GM19239 (cell line): ENCODE data around the gene TTC7B.
A peak's percentile ranks its signal among the peaks of the same experiment; 100 is the strongest.
"Not testable (repeated sequence)": the region's sequence is repeated elsewhere in the genome, so short reads cannot be mapped to it uniquely, and the experiment has no call there.

Source experiments
- DNase-seq: peaks from one replicate; pipeline ENCODE4 v3.0.0; 2011; ENCODE audit warnings: low spot score; ENCODE audit not compliant: insufficient read length
- FAIRE-seq: peaks from 2 replicates; lab custom pipeline; 2011; peaks lifted over from hg19 to GRCh38; lab: Jason Lieb, UNC

The TTC7B gene, protein sequence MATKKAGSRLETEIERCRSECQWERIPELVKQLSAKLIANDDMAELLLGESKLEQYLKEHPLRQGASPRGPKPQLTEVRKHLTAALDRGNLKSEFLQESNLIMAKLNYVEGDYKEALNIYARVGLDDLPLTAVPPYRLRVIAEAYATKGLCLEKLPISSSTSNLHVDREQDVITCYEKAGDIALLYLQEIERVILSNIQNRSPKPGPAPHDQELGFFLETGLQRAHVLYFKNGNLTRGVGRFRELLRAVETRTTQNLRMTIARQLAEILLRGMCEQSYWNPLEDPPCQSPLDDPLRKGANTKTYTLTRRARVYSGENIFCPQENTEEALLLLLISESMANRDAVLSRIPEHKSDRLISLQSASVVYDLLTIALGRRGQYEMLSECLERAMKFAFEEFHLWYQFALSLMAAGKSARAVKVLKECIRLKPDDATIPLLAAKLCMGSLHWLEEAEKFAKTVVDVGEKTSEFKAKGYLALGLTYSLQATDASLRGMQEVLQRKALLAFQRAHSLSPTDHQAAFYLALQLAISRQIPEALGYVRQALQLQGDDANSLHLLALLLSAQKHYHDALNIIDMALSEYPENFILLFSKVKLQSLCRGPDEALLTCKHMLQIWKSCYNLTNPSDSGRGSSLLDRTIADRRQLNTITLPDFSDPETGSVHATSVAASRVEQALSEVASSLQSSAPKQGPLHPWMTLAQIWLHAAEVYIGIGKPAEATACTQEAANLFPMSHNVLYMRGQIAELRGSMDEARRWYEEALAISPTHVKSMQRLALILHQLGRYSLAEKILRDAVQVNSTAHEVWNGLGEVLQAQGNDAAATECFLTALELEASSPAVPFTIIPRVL

DNA sequence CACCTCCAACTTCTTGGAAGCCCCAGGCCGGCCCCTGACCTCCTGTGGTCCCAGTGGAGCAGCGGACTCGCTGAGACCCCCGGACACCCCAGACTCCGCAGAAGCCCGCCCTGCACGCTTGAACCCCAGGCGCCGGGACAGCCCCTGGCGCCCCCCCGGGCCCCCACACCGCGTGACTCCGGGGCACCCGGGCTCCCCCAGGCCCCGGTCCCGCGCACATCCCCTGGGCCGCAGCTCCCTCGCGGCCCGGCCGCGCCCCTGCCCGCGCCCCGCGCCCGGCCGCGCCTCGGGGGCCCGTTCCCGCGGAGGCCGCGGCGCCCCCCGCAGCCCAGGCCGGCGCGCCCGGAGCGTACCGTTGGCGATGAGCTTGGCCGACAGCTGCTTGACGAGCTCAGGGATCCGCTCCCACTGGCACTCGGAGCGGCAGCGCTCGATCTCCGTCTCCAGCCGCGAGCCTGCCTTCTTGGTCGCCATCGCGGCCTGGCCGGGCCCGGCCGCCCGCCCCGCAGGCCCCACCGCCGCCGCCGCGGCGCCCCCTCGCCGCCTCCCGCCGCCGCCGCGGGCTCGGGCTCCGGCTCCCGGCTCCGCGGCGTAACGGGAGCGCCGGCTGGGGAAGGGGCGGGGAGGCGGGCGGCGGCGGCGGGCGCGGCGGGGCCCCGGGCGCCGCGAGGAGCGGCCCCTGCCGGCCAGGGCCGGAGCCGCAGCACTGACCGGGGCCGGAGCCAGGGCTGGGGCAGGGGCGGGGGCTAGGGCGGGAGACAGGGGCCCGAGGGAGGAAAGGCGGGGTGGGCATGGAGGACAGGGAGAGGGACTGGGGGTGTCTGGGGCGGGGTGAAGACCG lies at the start of gene TTC7B:
TTC7B (minus strand) TSS at position 609 of the 841 bp plus-strand sequence; CDS start at position 474, 135 bp downstream.
- no peak for FAIRE-seq
- DNase-seq, result peak; percentile 90

- DNase-seq (no peak), FAIRE-seq (no peak)
Observed at GRCh38 chr14:90864741-90865140, 48.5 kb upstream of the TTC7B start.

DNA sequence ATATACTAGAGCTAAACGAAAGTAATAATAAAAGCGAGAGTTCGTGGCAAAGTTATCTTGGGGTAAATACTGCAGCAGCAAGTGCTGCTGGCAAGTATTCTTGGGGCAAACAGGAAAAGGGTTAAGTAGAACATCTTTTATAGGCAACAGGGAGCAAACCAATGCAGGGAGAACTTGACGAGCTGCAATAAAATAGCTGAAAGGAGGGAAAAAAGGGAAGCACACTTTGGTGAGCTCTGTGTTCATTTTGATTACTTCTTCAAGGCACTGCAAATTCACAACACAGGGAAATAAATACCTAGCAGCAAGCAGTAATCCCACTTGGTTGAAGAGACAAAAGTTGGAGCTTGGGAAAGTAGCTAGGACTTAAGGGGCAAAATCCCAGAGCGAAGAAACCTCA lies 42.3 kb upstream of the TTC7B start:
- FAIRE-seq (no peak), DNase-seq (no peak)

DNA sequence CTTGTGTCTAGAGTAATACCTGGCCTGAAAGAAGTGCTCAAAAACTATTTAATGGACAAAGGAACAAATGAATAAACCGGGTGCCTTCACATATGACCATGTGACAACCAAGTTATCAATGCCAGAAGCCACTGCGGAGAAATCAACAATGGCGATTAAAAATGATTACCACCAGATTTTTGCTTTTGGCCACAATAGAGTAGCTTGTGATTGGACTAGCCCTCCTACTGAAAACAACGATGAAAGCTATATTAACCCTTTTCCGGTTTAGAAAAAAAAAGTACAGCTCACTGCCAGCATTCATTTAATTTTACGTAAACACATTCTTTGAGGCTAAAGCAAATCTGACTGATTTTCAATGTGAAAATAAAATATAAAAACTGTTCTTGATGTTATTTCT lies 41.6 kb upstream of the TTC7B start:
- FAIRE-seq (no peak), DNase-seq (no peak)

- DNase-seq, result not testable (repeated sequence)
Observed at GRCh38 chr14:90856115-90856514, 39.9 kb upstream of the TTC7B start.

GRCh38 chr14:90853116-90853515 lies 36.9 kb upstream of the TTC7B start:
- FAIRE-seq (no peak), DNase-seq (no peak)

More at GRCh38 chr14:90856115-90856514, 39.9 kb upstream of the TTC7B start:
- FAIRE-seq, result peak; percentile 59

GRCh38 chr14:90851327-90852036 lies 35.3 kb upstream of the TTC7B start:
- FAIRE-seq (no peak), DNase-seq (no peak)

DNA sequence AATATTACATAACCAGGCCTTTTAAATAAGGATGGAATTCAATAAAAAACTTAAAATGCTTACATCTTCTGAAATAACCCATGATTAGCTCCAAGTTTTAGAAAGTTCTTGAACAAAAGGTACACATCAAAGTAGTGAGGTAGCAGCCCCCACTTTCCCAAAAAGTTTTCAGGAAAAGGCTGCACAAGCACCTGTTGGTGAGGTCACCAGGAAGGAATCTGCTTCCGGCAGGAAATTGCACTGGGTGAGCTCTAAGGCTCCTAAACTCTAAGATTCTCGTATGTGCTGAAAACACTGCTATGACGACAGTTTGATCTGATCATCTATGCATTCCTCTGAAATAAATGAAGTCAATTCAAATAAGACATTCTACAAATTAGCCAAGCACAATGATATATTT lies 34.3 kb upstream of the TTC7B start:
- FAIRE-seq, result no peak
- DNase-seq, result no peak

- no peak for FAIRE-seq
Observed at GRCh38 chr14:90849787-90850444, 33.7 kb upstream of the TTC7B start.

GRCh38 chr14:90848944-90849731 lies 32.9 kb upstream of the TTC7B start:
- DNase-seq, result no peak
- FAIRE-seq, result no peak

More at GRCh38 chr14:90849787-90850444, 33.7 kb upstream of the TTC7B start:
- no peak for DNase-seq

DNA sequence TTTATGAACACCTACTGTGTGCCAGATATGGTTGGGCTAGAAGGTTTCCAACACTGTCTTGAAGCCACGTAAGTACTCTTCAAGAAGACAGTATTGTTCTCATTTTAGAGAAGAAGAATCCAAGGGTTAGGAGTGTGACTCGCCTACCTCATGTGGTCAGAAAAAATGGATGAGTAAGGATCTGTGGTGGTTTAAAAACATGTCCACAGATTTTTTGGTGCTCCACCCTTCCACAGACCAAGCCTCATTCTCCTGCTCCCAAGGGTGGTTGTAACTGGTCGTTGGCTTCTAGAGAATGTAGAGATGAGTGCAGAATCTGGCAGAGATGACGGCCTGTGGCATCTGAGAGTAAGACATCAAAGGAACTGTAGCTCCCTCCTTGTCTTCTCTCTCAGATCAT lies 30.3 kb upstream of the TTC7B start:
- DNase-seq, result no peak
- no peak for FAIRE-seq

GRCh38 chr14:90844321-90844720 lies 28.1 kb upstream of the TTC7B start:
- no peak for FAIRE-seq
- DNase-seq, result no peak

DNA sequence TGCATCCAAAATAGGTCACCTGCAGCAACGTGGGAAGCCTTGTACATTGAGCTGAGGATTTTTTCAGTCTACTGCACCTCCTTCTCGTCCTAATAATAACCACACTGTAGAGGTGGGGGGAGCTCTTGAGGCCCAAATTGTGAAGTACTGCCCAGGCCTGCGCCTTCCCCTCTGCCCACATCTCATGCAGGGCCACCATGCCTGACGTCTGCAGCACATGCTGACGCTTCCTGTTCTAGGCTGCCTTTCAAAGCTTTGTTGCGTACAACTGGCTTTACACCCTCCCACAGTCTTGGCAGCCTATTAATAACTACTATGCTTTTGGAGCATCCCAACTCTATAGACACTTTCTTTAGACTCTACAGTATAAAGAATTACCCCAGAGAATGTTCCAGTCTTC lies 26.5 kb upstream of the TTC7B start:
- no peak for DNase-seq
- FAIRE-seq, result no peak

- not testable (repeated sequence) for FAIRE-seq
Observed at GRCh38 chr14:90840667-90841066, 24.4 kb upstream of the TTC7B start.

DNA sequence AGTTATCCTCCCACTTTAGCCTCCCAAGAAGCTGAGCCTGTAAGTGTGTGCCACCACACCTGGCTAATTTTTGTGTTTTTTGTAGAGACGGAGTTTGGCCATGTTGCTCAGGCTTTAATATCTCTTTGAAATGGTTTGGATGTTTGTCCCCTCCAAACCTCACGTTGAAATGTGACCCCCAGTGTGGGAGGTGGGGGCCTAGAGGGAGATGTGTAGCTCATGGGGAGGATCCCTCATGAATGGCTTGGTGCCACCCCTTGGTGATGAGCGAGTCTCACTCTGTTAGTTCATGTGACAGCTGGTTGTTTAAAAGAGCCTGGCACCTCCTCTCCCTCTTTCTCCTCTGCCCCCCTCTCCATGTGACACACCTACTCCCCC lies 23.6 kb upstream of the TTC7B start:
- FAIRE-seq (no peak), DNase-seq (no peak)

More at GRCh38 chr14:90840667-90841066, 24.4 kb upstream of the TTC7B start:
- not testable (repeated sequence) for DNase-seq

DNA sequence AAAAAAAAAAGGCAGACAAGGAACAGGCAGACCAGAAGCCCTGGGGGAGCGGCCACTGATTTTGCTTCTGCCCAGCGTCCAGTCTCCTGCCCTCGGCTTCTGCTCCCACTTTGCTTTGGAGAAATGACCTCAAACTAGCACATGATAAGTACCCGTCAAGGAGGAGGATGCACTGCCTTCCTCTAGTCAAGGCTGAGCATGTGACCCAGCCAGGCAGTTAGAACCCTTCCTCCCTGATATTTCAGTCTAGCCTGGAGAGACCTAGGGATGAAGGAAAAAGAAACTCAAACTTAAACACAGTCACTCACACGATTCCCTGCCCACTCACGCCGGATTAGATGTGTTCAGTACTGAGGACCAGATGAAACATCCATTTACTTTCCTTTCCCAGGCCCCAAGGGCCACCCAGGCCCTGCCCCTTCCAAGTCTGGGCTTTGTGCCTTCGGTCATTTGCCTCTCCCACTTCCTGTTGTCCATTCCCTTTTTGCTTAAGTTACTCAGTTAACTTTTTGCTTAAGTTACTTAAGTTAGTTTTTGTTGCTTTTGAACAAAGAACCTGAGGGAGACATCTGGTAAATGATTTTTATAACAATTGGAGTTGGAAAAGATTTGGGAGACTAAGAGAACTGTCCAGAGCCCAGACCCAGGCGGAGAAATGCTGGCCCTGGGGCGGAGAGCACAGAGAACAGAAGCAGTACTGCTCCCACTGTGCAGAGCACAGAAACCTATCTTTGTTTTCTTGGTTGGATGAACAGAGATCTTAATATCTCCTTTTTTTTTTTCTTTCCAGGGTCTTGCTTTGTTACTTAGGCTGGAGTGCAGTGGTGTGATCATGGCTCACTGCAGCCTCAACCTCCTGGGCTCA lies 23.0 kb upstream of the TTC7B start:
- DNase-seq (no peak), FAIRE-seq (no peak)

DNA sequence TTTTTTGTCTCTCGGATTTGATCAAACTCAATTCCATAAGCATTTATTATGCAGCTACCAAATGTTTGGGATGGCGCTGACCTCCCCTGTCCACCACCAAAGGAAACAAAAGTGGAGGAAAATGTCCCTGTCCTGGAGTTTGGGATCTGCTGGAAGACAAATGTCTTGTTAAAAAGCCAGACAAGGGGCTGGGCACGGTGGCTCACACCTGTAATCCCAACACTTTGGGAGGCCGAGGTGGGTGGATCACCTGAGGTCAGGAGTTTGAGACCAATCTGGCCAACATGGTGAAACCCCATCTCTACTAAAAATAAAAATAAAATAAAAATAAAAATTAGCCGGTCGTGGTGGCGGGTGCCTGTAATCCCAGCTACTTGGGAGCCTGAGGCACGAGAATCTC lies 22.3 kb upstream of the TTC7B start:
- not testable (repeated sequence) for DNase-seq, FAIRE-seq
